ENCODE measurements around the gene DDRGK1. TPM values are rescaled to one million over a fixed set of nuclear protein-coding genes. Genes with fewer than 3 reads are reported as not detected.

DDRGK1 gene
- total and polyA plus RNA-seq, 2 of the 8 experiments (the other 6 are each of a cell fraction or from before 2014, with no cell fraction given): 29.4 to 42.0 TPM

DNA sequence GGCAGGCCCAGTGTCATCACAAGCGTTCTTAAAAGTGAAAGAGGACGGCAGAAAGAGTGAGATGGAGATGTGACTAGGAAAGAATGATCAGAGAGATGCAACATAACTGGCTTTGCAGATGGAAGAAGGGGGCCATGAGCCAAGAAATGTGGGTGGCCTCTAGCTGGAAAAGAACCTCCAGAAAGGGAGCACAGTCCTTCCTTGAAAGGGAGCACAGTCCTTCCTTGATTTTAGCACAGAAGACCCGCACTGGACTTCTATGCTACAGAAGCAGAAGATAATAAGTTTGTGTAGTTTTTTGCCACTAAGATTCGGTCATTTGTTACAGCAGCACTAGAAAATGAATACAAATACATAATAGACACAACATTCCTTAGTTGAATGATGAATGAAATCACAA is 24.2 kb downstream of the DDRGK1 start:
- no peak overlapping the region for H2BK120ac ChIP-seq (replicated peaks; ENCODE audit: low read depth, low read length)
- H2AK5ac ChIP-seq (ENCODE audit: low read depth, low read length): no peak overlapping the region
- no peak overlapping the region for H3K9ac ChIP-seq (replicated peaks in 1 of 4; ENCODE audit: extremely low read depth in 1 of 4, low read depth in 3 of 4, low read length in 3 of 4)
- no peak for DNase-seq (ENCODE audit: low read depth in 1 of 2, low spot score in 2 of 2)
- no peak overlapping the region for H3K18ac ChIP-seq (ENCODE audit: extremely low read depth, low read length)
- no peak overlapping the region for H3K23ac ChIP-seq (ENCODE audit: insufficient read length)
- no peak overlapping the region for H3K27ac ChIP-seq (ENCODE audit: low read depth, low read length)
- no peak overlapping the region for H3K56ac ChIP-seq (replicated peaks; ENCODE audit: insufficient read length, low read depth, low read length)
- CTCF ChIA-PET (ENCODE audit: partially characterized antibody): no interaction called here
- no peaks in the 10 kb centered on the region; the same call in 1 of the 2 replicates for H3K23me2 ChIP-seq (ENCODE audit: low read depth, low read length)
- H4K8ac ChIP-seq (ENCODE audit: extremely low read depth, insufficient read depth, low read length): no peak overlapping the region
- no peak for FAIRE-seq
- H2BK12ac ChIP-seq (ENCODE audit: low read depth, low read length): no peak overlapping the region
- no peaks in the 10 kb centered on the region for H3K9me3 ChIP-seq (ENCODE audit: insufficient read depth in 2 of 2, low read depth in 1 of 2, low read length in 1 of 2)
- no peak overlapping the region for H2AFZ ChIP-seq (ENCODE audit: low read length)
- POLR2A ChIA-PET (ENCODE audit: partially characterized antibody): interaction anchor here (1.1 to 1.4 kb wide), 2 partner anchors 10 to 12 kb away, joined by 3 read pairs; no protein-coding TSS in a partner anchor
- no peaks in the 10 kb centered on the region; a peak in 2 of 8 replicates for H3K36me3 ChIP-seq (ENCODE audit: control insufficient read depth in 2 of 4, insufficient read depth in 4 of 4, low read length in 3 of 4)
- no peaks in the 10 kb centered on the region; the same call in 1 of the 2 replicates for H3K79me1 ChIP-seq (ENCODE audit: low read depth, low read length)
- TF ChIP-seq GABPA (IDR thresholded peaks at IDR 0.05; ENCODE audit: borderline replicate concordance, insufficient read depth, low read length): no peak
- no peak for TF ChIP-seq SAP30 (IDR thresholded peaks at IDR 0.05; ENCODE audit: insufficient read depth, insufficient replicate concordance, low read length)
- TF ChIP-seq JUND (IDR thresholded peaks at IDR 0.05; ENCODE audit: low read length): no peak
- TF ChIP-seq POLR2A (IDR thresholded peaks at IDR 0.05; ENCODE audit: control extremely low read depth in 1 of 2, low read depth in 2 of 2, low read length in 2 of 2): no peak
- no peak for TF ChIP-seq POU5F1 (IDR thresholded peaks at IDR 0.05; ENCODE audit: low read depth, low read length)
- 65% methylated on average over 4 of the region's 4 CpGs; no CpG with 5 or more reads in 1 of the 2 experiments for WGBS, 2 experiments (ENCODE audit: extremely low coverage in 1 of 2, insufficient coverage in 1 of 2, insufficient read length in 1 of 2, insufficient replicate concordance in 2 of 2, low coverage in 1 of 2, low lambda C conversion rate in 2 of 2, missing lambda C conversion rate in 1 of 2)
- no peak overlapping the region for H4K5ac ChIP-seq (ENCODE audit: insufficient read length, low read depth, low read length)
- peaks cover 0 to 5% (median 1%) of the 10 kb centered on the region in 4 experiments; a peak in 3 of 7 replicates for H3K4me1 ChIP-seq (replicated peaks in 1 of 4; ENCODE audit: control insufficient read depth in 3 of 4, insufficient read depth in 4 of 4, low read length in 3 of 4)
- no peak overlapping the region for H4K91ac ChIP-seq (replicated peaks; ENCODE audit: insufficient read length, low read length)
- no peak overlapping the region for H2BK15ac ChIP-seq (ENCODE audit: low read length)
- peaks cover 0 to 1% of the 10 kb centered on the region in 2 experiments for H4K20me1 ChIP-seq (replicated peaks in 1 of 2; ENCODE audit: control insufficient read depth in 1 of 2, insufficient read depth in 2 of 2, low read length in 2 of 2)
- H2BK5ac ChIP-seq (ENCODE audit: low read depth, low read length): no peak overlapping the region
- no peaks in the 10 kb centered on the region for H3K27me3 ChIP-seq (replicated peaks in 1 of 4; ENCODE audit: control insufficient read depth in 3 of 4, extremely low read depth in 1 of 4, insufficient read depth in 3 of 4, low read length in 3 of 4)
- no peak overlapping the region for H3K14ac ChIP-seq (ENCODE audit: insufficient read length)
- H3K4ac ChIP-seq (replicated peaks; ENCODE audit: insufficient read length, low read depth, low read length): no peak overlapping the region
- no peak overlapping the region for H3K4me2 ChIP-seq (ENCODE audit: insufficient read depth in 1 of 2, low read depth in 2 of 2, low read length in 2 of 2)
- peaks cover 0 to 5% of the 10 kb centered on the region in 2 experiments; a peak in 2 of 4 replicates for H3K79me2 ChIP-seq (ENCODE audit: control insufficient read depth in 1 of 2, insufficient read depth in 2 of 2, low read length in 2 of 2)
- H3K4me3 ChIP-seq (ENCODE audit: extremely low read depth in 1 of 4, insufficient read depth in 2 of 4, low read depth in 3 of 4, low read length in 4 of 4): no peak overlapping the region
- no peak overlapping the region for H2BK20ac ChIP-seq (ENCODE audit: low read length)
